Endothelial cell of umbilical vein (primary cell): ENCODE results near the gene MAP7D3. TPM values are rescaled to one million over a fixed set of nuclear protein-coding genes. Genes with fewer than 3 reads are reported as not detected.

ENCODE experiments used
- BruUV-seq: library from RNA; stranded (reverse); fragments of 400-500 nt; replicated peaks from 2 replicates; lab custom pipeline; 2021; lab: Mats Ljungman, UMichigan
- CTCF ChIA-PET: fragments of 300-600, 350-600 bp; sonication (Branson Sonifier 250); formaldehyde crosslinking; loops from one replicate; lab custom pipeline; 2021; ENCODE audit warnings: antibody characterized with exemption, inconsistent platforms; lab: Charles Lee
- POLR2A ChIA-PET: fragments of 300-600, 350-600 bp; sonication (Branson Sonifier 250); formaldehyde crosslinking; loops from one replicate; lab custom pipeline; 2021; ENCODE audit warnings: antibody characterized with exemption, inconsistent platforms; lab: Charles Lee
- DNase-seq: peaks from one replicate; pipeline ENCODE4 v3.0.0-alpha.2; 2011; ENCODE audit warnings: low read depth, low spot score
- FAIRE-seq: peaks from 2 replicates; lab custom pipeline; 2011; peaks lifted over from hg19 to GRCh38; lab: Jason Lieb, UNC
- H2AFZ ChIP-seq: 2 replicates; pipeline ENCODE4 v1.6.0; 2012; ENCODE audit warnings: low read depth, low read length, control low read depth, inconsistent platforms
- H3K27ac ChIP-seq: 2 replicates; pipeline ENCODE4 v1.5.1; 2011; ENCODE audit warnings: low read depth, mild to moderate bottlenecking, control low read depth, low read length, moderate library complexity; ENCODE audit not compliant: insufficient read depth
- H3K27me3 ChIP-seq, 2 experiments: 2 replicates each; pipeline versions ENCODE4 v1.6.0 to v1.6.1; 2011; ENCODE audit warnings: low read length in 2 of 2, mixed read lengths in 1 of 2; ENCODE audit not compliant: control insufficient read depth in 2 of 2, insufficient read depth in 2 of 2
- H3K36me3 ChIP-seq, 2 experiments: 2 replicates in 1 of 2; 3 replicates in 1 of 2; pipeline ENCODE4 v1.5.1; 2011; ENCODE audit warnings: low read length in 2 of 2, mild to moderate bottlenecking in 1 of 2, moderate library complexity in 1 of 2; ENCODE audit not compliant: control insufficient read depth in 2 of 2, insufficient read depth in 2 of 2; ENCODE audit errors: extremely low read depth in 1 of 2
- H3K4me1 ChIP-seq: 3 replicates; pipeline ENCODE4 v1.5.1; 2011; ENCODE audit warnings: mild to moderate bottlenecking, low read length; ENCODE audit not compliant: control insufficient read depth, insufficient read depth; ENCODE audit errors: extremely low read depth
- H3K4me2 ChIP-seq: 2 replicates; pipeline ENCODE4 v1.6.1; 2011; ENCODE audit warnings: low read length, control low read depth, mixed read lengths; ENCODE audit not compliant: insufficient read depth
- H3K4me3 ChIP-seq, 3 experiments: fragments of 200-600 bp in 1 of 3; sonication (generic), shearing (Covaris generic) in 1 of 3; replicated peaks in 1 of 3; 2 replicates each; pipeline ENCODE4 v1.5.1; 2011 to 2016; ENCODE audit warnings: control low read depth in 3 of 3, low read length in 3 of 3, mild to moderate bottlenecking in 2 of 3, inconsistent platforms in 1 of 3, low read depth in 1 of 3, moderate library complexity in 1 of 3; ENCODE audit not compliant: insufficient read depth in 1 of 3
- H3K79me2 ChIP-seq: 2 replicates; pipeline ENCODE4 v1.6.0; 2012; ENCODE audit warnings: low read length, inconsistent platforms; ENCODE audit not compliant: control insufficient read depth, insufficient read depth
- H3K9ac ChIP-seq: replicated peaks from 2 replicates; pipeline ENCODE3; 2011; ENCODE audit warnings: low read length, control low read depth; ENCODE audit not compliant: insufficient read depth; ENCODE audit errors: extremely low read depth
- H3K9me1 ChIP-seq: replicated peaks from 3 replicates; pipeline ENCODE4 v1.6.0; 2011; ENCODE audit warnings: mild to moderate bottlenecking, low read length; ENCODE audit not compliant: control insufficient read depth, insufficient read depth; ENCODE audit errors: extremely low read depth
- H3K9me3 ChIP-seq: replicated peaks from 2 replicates; pipeline ENCODE4 v1.5.1; 2012; ENCODE audit warnings: low read length, inconsistent platforms; ENCODE audit not compliant: control insufficient read depth, insufficient read depth
- H4K20me1 ChIP-seq: replicated peaks from 2 replicates; pipeline ENCODE3; 2011; ENCODE audit warnings: mild to moderate bottlenecking, low read length; ENCODE audit not compliant: control insufficient read depth, insufficient read depth; ENCODE audit errors: extremely low read depth
- CTCF ChIP-seq, 2 donors: IDR thresholded peaks; 1 replicate in 1 of 2; 2 replicates in 1 of 2; pipeline ENCODE4 v1.5.1; 2011; ENCODE audit warnings: low read length in 2 of 2, mild to moderate bottlenecking in 2 of 2, moderate library complexity in 2 of 2, control low read depth in 1 of 2, inconsistent platforms in 1 of 2, low read depth in 1 of 2; ENCODE audit not compliant: insufficient read depth in 1 of 2; ENCODE audit errors: extremely low read depth in 1 of 2
- EZH2 ChIP-seq: IDR thresholded peaks from 2 replicates; pipeline ENCODE4 v1.6.1; 2012; ENCODE audit warnings: borderline replicate concordance, low read depth, mild to moderate bottlenecking, moderate library complexity, low read length, inconsistent platforms; ENCODE audit not compliant: severe bottlenecking
- FOS ChIP-seq: IDR thresholded peaks from 2 replicates; pipeline ENCODE4 v1.6.1; 2011; ENCODE audit warnings: mild to moderate bottlenecking, low read length, moderate library complexity, borderline replicate concordance; ENCODE audit not compliant: insufficient read depth
- GATA2 ChIP-seq: IDR thresholded peaks from 2 replicates; pipeline ENCODE4 v1.7.0; 2011; ENCODE audit warnings: low read depth, mild to moderate bottlenecking, moderate library complexity, mixed read lengths, low read length; ENCODE audit not compliant: insufficient read length, insufficient read depth
- JUN ChIP-seq: IDR thresholded peaks from 2 replicates; pipeline ENCODE4 v1.6.1; 2011; ENCODE audit warnings: borderline replicate concordance, low read depth; ENCODE audit not compliant: insufficient read length, insufficient read depth
- MYC ChIP-seq: IDR thresholded peaks from one replicate; pipeline ENCODE4 v1.6.1; 2011; ENCODE audit warnings: mild to moderate bottlenecking, low read depth, low read length
- POLR2AphosphoS5 ChIP-seq: IDR thresholded peaks from 2 replicates; pipeline ENCODE4 v1.6.1; 2012; ENCODE audit warnings: low read depth, mild to moderate bottlenecking, control low read depth, low read length, moderate library complexity; ENCODE audit not compliant: insufficient read depth
- dilution Hi-C: fragments of 300-500 bp; cut with MboI; formaldehyde crosslinking; loops from one replicate; pipeline ENCODE4 v1.15.0; 2019; ENCODE audit warnings: low sequenced_read_pairs; ENCODE audit not compliant: extremely low pct_ligation_motif_present
- intact Hi-C: fragments of 100-400 bp; cut with micrococcal nuclease; formaldehyde crosslinking; loops from one replicate; pipeline ENCODE4 v1.10.0; 2022
- polyA plus RNA-seq, 4 experiments: library from polyadenylated mRNA; depleted of rRNA in 3 of 4; stranded (reverse) in 3 of 4; unstranded in 1 of 4; fragments of >200 nt; gene quantifications; 2 replicates each; pipeline versions ENCODE4 v1.2.1 to v1.2.3, GENCODE V29; 2011 to 2012; ENCODE audit warnings: missing spikeins in 1 of 4
- total RNA-seq: library from RNA; stranded (reverse); gene quantifications from 2 replicates; pipeline ENCODE4 v1.2.3, GENCODE V29; 2021
- TF ChIP-seq, protein P1 (sequence below): IDR thresholded peaks from 2 replicates; pipeline ENCODE4 v1.6.1; 2011; ENCODE audit not compliant: insufficient read depth, insufficient read length

Gene MAP7D3
- total and polyA plus RNA-seq, 2 donors (not counting 3 experiments of a cell fraction or from before 2014, with no cell fraction given), result 6.5 to 22.8 TPM

- BruUV-seq, result no TSS peak
- Histone ChIP-seq H2AFZ (no peak overlapping the region), H3K79me2 (no peaks in the 10 kb centered on the region), H3K9ac (no peak overlapping the region), H3K4me1 (peaks cover 12% of the 10 kb centered on the region), H4K20me1 (no peaks in the 10 kb centered on the region), H3K36me3 (no peaks in the 10 kb centered on the region), H3K4me3 (no peak overlapping the region), H3K27me3 (peaks cover 0 to 3% of the 10 kb centered on the region in 2 experiments), H3K27ac (no peak overlapping the region), H3K9me1 (no peaks in the 10 kb centered on the region), H3K9me3 (no peaks in the 10 kb centered on the region), H3K4me2 (no peak overlapping the region)
- FAIRE-seq (no peak), DNase-seq (no peak)
- dilution Hi-C loops, result no loop called here
- intact Hi-C loops, result no loop called here
- CTCF ChIA-PET, result no interaction called here
- TF ChIP-seq EZH2, result no peak
- no peak for TF ChIP-seq JUN
- TF ChIP-seq POLR2AphosphoS5, result no peak
- TF ChIP-seq CTCF (IDR thresholded peaks at IDR 0.05; ENCODE audit: extremely low read depth in 1 of 2, insufficient read depth in 1 of 2, low read depth in 1 of 2, low read length in 2 of 2), result no peak
- TF ChIP-seq FOS, result no peak
- no peak for TF ChIP-seq GATA2
- TF ChIP-seq, protein P1, sequence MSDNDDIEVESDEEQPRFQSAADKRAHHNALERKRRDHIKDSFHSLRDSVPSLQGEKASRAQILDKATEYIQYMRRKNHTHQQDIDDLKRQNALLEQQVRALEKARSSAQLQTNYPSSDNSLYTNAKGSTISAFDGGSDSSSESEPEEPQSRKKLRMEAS, result no peak
- no peak for TF ChIP-seq MYC
- POLR2A ChIA-PET, result no interaction called here
These were observed 24.4 kb upstream of the MAP7D3 start for GRCh38 chrX:136275553-136275952.
